HepG2 (cell line): Measurements from ENCODE around the gene JAKMIP2. TPM values are rescaled to one million over a fixed set of nuclear protein-coding genes. Genes with fewer than 3 reads are reported as not detected.

Experiments
- ATAC-seq: fragments of 200-7000 bp; cut with Tn5 transposase; 3 replicates; pipeline ENCODE4 v1.9.1; 2020; ENCODE audit warnings: mild to moderate bottlenecking, moderate library complexity
- BruUV-seq: library from RNA; stranded (reverse); fragments of 400-500 nt; replicated peaks from 2 replicates; lab custom pipeline; 2021; lab: Mats Ljungman, UMichigan
- CTCF ChIA-PET: fragments of 300-600 bp; formaldehyde crosslinking; extraction: SDS; loops from one replicate; lab custom pipeline; 2021; ENCODE audit warnings: low total read pairs, inconsistent platforms, low intra/inter-chr PET ratio; lab: Yijun Ruan, JAX
- POLR2A ChIA-PET: fragments of 350-600 bp; sonication (Branson Sonifier 250); formaldehyde crosslinking; loops from one replicate; lab custom pipeline; 2020; ENCODE audit warnings: antibody characterized with exemption, inconsistent platforms; lab: Yijun Ruan, JAX
- DNase-seq: peaks from one replicate; pipeline ENCODE4 v3.0.0-alpha.2; 2015; ENCODE audit warnings: low spot score
- FAIRE-seq: peaks from 3 replicates; lab custom pipeline; 2011; peaks lifted over from hg19 to GRCh38; lab: Jason Lieb, UNC
- H2AFZ ChIP-seq: one replicate; pipeline ENCODE4 v1.6.1; 2011; ENCODE audit warnings: low read length, inconsistent platforms
- H3K27ac ChIP-seq: fragments of 300-600 bp; 3 replicates; pipeline ENCODE4 v1.8.0; 2011; ENCODE audit warnings: mixed run types, mild to moderate bottlenecking, mixed read lengths, low read length, inconsistent platforms; ENCODE audit not compliant: insufficient read depth; ENCODE audit errors: extremely low read length
- H3K27me3 ChIP-seq, 2 experiments: fragments of 200-600 bp in 1 of 2; 2 replicates in 1 of 2; 3 replicates in 1 of 2; pipeline versions ENCODE4 v1.6.0 to v1.8.0; 2011; ENCODE audit warnings: low read length in 2 of 2, mild to moderate bottlenecking in 2 of 2, moderate library complexity in 2 of 2, inconsistent platforms in 1 of 2; ENCODE audit not compliant: insufficient read depth in 2 of 2, control insufficient read depth in 1 of 2
- H3K36me3 ChIP-seq, 2 experiments: fragments of 200-600 bp in 1 of 2; replicated peaks in 1 of 2; 2 replicates in 1 of 2; 3 replicates in 1 of 2; pipeline versions ENCODE4 v1.5.1 to v1.8.0; 2011; ENCODE audit warnings: low read length in 2 of 2, inconsistent platforms in 1 of 2; ENCODE audit not compliant: insufficient read depth in 2 of 2, control insufficient read depth in 1 of 2
- H3K4me1 ChIP-seq: 2 replicates; pipeline ENCODE4 v1.5.1; 2012; ENCODE audit warnings: low read length, inconsistent platforms; ENCODE audit not compliant: insufficient read depth
- H3K4me2 ChIP-seq: 2 replicates; pipeline ENCODE4 v1.6.0; 2011; ENCODE audit warnings: low read depth, low read length, inconsistent platforms
- H3K4me3 ChIP-seq, 3 experiments: fragments of 200-600 bp in 1 of 3; sonication (generic), shearing (Covaris generic) in 1 of 3; replicated peaks in 1 of 3; 2 replicates each; pipeline ENCODE4 v1.5.1; 2011 to 2016; ENCODE audit warnings: low read length in 3 of 3, inconsistent platforms in 2 of 3, low read depth in 2 of 3, mild to moderate bottlenecking in 2 of 3, control low read depth in 1 of 3, mixed read lengths in 1 of 3; ENCODE audit not compliant: insufficient read depth in 1 of 3
- H3K79me2 ChIP-seq: one replicate; pipeline ENCODE4 v1.6.1; 2011; ENCODE audit warnings: low read length, inconsistent platforms; ENCODE audit not compliant: insufficient read depth
- H3K9ac ChIP-seq: 2 replicates; pipeline ENCODE4 v1.6.0; 2011; ENCODE audit warnings: mild to moderate bottlenecking, low read depth, low read length, inconsistent platforms; ENCODE audit not compliant: insufficient read depth
- H3K9me3 ChIP-seq: 2 replicates; pipeline ENCODE4 v1.5.1; 2012; ENCODE audit warnings: mild to moderate bottlenecking, low read length
- H4K20me1 ChIP-seq: 2 replicates; pipeline ENCODE4 v1.6.0; 2011; ENCODE audit warnings: inconsistent platforms, mild to moderate bottlenecking, low read length, moderate library complexity; ENCODE audit not compliant: insufficient read depth
- ETV6 ChIP-seq: sonication (generic); formaldehyde crosslinking; conservative IDR thresholded peaks from 2 replicates; pipeline ENCODE4 v1.4.0; 2020; ENCODE audit warnings: missing genetic modification reagents
- IKZF5 ChIP-seq: IDR thresholded peaks from 2 replicates; pipeline ENCODE4 v1.6.1; 2018; ENCODE audit warnings: missing genetic modification reagents, mild to moderate bottlenecking, missing compliant biosample characterization
- KLF6 ChIP-seq: IDR thresholded peaks from 2 replicates; pipeline ENCODE4 v1.8.0; 2016; ENCODE audit warnings: missing biosample characterization, missing genetic modification reagents
- LBX2 ChIP-seq: sonication (generic); formaldehyde crosslinking; IDR thresholded peaks from 2 replicates; pipeline ENCODE4 v1.5.0; 2020; ENCODE audit warnings: missing genetic modification reagents, mild to moderate bottlenecking, borderline replicate concordance
- REST ChIP-seq, 2 experiments: IDR thresholded peaks; 2 replicates each; pipeline ENCODE4 v1.6.1; 2011 to 2012; ENCODE audit warnings: low read length in 2 of 2, borderline replicate concordance in 1 of 2, low read depth in 1 of 2, mild to moderate bottlenecking in 1 of 2, moderate library complexity in 1 of 2
- SMYD3 ChIP-seq: sonication (generic); formaldehyde crosslinking; IDR thresholded peaks from 2 replicates; pipeline ENCODE4 v1.8.1; 2023; ENCODE audit warnings: mild to moderate bottlenecking, missing genetic modification reagents
- WGBS: methylation state at CpG from one replicate; pipeline ENCODE4 v1.1.6; 2017; ENCODE audit warnings: low lambda C conversion rate; 5-methylcytosine and 5-hydroxymethylcytosine counted together
- in situ Hi-C: cut with HindIII; loops from 2 replicates; pipeline ENCODE4 v1.10.0; 2017; ENCODE audit warnings: low pct_unique_long_range_greater_than_20kb; ENCODE audit not compliant: extremely low pct_ligation_motif_present
- intact Hi-C: fragments of 100-400 bp; cut with micrococcal nuclease; formaldehyde crosslinking; loops from one replicate; pipeline ENCODE4 v1.10.0; 2022; ENCODE audit not compliant: unreplicated experiment
- polyA plus RNA-seq, 8 experiments: library from polyadenylated mRNA; depleted of rRNA in 3 of 8; stranded (reverse) in 7 of 8; unstranded in 1 of 8; fragments of >200 nt; fragmentation: Illumina TruSeq in 4 of 8; extraction: Trizol in 4 of 8; gene quantifications; 2 replicates each; pipeline versions ENCODE4 v1.2.1 to v1.2.3, GENCODE V29; 2011 to 2016; ENCODE audit warnings: low read depth in 4 of 8, missing spikeins in 1 of 8, mixed read lengths in 1 of 8; ENCODE audit not compliant: insufficient read depth in 1 of 8
- total RNA-seq, 5 experiments: library from RNA; depleted of rRNA; stranded (reverse); fragments of >200 nt; fragmentation: Illumina TruSeq; extraction: Trizol; gene quantifications; 2 replicates each; pipeline ENCODE4 v1.2.3, GENCODE V29; 2016; ENCODE audit warnings: low read depth in 1 of 5
- TF ChIP-seq, protein P1 (sequence below): sonication (generic); formaldehyde crosslinking; IDR thresholded peaks from 2 replicates; pipeline ENCODE4 v1.9.0; 2021; ENCODE audit warnings: missing genetic modification reagents, borderline replicate concordance

The JAKMIP2 gene
- total and polyA plus RNA-seq, 2 of the 13 experiments (the other 11 are each of a cell fraction or from before 2014, with no cell fraction given) = 0.04 to 2.1 TPM

DNA sequence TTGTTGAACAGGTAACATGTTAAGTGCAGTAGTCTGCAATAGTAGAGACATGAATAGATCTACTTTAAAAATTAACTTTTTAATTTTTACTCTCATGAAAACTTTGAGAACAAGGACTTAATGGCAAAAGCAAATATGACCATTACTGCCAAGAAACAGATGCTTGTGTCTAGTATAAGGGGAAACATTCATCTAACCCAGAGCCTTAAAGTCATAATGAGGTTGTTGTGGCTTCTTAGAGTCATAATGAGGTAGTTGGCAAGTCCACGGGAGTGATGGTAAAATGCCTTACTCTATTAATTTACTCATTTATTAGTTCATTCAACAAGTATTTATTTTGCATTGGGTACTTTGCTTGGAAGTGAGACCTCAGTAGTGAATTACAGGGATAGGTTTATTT, 71.5 kb downstream of the JAKMIP2 start:
- no peak overlapping the region for H3K9ac ChIP-seq
- no peak overlapping the region for H3K4me3 ChIP-seq
- H3K4me2 ChIP-seq = no peak overlapping the region
- no peaks in the 10 kb centered on the region for H3K79me2 ChIP-seq
- ATAC-seq (no peak), DNase-seq (no peak), FAIRE-seq (no peak)
- H4K20me1 ChIP-seq = no peaks in the 10 kb centered on the region
- H3K9me3 ChIP-seq = no peaks in the 10 kb centered on the region
- no peaks in the 10 kb centered on the region; a peak in 1 of 5 replicates for H3K27me3 ChIP-seq
- no TSS peak for BruUV-seq
- H2AFZ ChIP-seq = no peak overlapping the region
- in situ Hi-C loops = no loop called here
- ChIA-PET POLR2A (no interaction called here), CTCF (no interaction called here)
- intact Hi-C loops = no loop called here
- H3K27ac ChIP-seq = no peak overlapping the region
- H3K4me1 ChIP-seq = no peaks in the 10 kb centered on the region
- 77% methylated on average over 1 of the region's 1 CpG for WGBS
- no peak for TF ChIP-seq ETV6 (CRISPR knock-in tag)
- TF ChIP-seq, all 625 proteins: peak for 0
- H3K36me3 ChIP-seq = no peaks in the 10 kb centered on the region

- intact Hi-C loops (loop anchor here (10.0 kb wide), 1 partner anchor 106 kb away; no protein-coding TSS in a partner anchor), in situ Hi-C loops (no loop called here)
- Histone ChIP-seq H3K27ac (no peak overlapping the region), H2AFZ (no peak overlapping the region), H3K27me3 (no peaks in the 10 kb centered on the region; a peak in 1 of 5 replicates), H3K9me3 (no peaks in the 10 kb centered on the region), H3K4me2 (no peak overlapping the region), H3K9ac (no peak overlapping the region), H4K20me1 (no peaks in the 10 kb centered on the region), H3K79me2 (no peaks in the 10 kb centered on the region), H3K4me1 (no peaks in the 10 kb centered on the region), H3K4me3 (no peak overlapping the region), H3K36me3 (no peaks in the 10 kb centered on the region)
- FAIRE-seq (no peak), DNase-seq (no peak), ATAC-seq (no peak)
- 36% methylated on average over 2 of the region's 2 CpGs for WGBS
- no TSS peak for BruUV-seq
- POLR2A ChIA-PET = no interaction called here
- CTCF ChIA-PET = no interaction called here
- TF ChIP-seq REST (IDR thresholded peaks at IDR 0.05; ENCODE audit: borderline replicate concordance in 1 of 2, low read depth in 1 of 2, low read length in 2 of 2) (no peak), LBX2 (CRISPR knock-in tag) (no peak), KLF6 (CRISPR knock-in tag) (no peak), IKZF5 (CRISPR knock-in tag) (no peak), SMYD3 (CRISPR knock-in tag) (no peak)
- TF ChIP-seq, protein P1, sequence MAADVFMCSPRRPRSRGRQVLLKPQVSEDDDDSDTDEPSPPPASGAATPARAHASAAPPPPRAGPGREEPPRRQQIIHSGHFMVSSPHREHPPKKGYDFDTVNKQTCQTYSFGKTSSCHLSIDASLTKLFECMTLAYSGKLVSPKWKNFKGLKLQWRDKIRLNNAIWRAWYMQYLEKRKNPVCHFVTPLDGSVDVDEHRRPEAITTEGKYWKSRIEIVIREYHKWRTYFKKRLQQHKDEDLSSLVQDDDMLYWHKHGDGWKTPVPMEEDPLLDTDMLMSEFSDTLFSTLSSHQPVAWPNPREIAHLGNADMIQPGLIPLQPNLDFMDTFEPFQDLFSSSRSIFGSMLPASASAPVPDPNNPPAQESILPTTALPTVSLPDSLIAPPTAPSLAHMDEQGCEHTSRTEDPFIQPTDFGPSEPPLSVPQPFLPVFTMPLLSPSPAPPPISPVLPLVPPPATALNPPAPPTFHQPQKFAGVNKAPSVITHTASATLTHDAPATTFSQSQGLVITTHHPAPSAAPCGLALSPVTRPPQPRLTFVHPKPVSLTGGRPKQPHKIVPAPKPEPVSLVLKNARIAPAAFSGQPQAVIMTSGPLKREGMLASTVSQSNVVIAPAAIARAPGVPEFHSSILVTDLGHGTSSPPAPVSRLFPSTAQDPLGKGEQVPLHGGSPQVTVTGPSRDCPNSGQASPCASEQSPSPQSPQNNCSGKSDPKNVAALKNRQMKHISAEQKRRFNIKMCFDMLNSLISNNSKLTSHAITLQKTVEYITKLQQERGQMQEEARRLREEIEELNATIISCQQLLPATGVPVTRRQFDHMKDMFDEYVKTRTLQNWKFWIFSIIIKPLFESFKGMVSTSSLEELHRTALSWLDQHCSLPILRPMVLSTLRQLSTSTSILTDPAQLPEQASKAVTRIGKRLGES (CRISPR knock-in tag) = no peak
These were observed 73.8 kb downstream of the JAKMIP2 start for GRCh38 chr5:147708708-147709107.
